BE2C (cell line): Measurements from ENCODE around the gene NOL4L.

Experiments used
- DNase-seq: peaks from one replicate; pipeline ENCODE4 v3.0.0-alpha.2; 2020
- H3K27me3 ChIP-seq: fragments of 250-450 bp; sonication (Bioruptor Pico); 2 replicates; pipeline ENCODE4 v1.5.1; 2020; ENCODE audit warnings: mild to moderate bottlenecking
- H3K36me3 ChIP-seq: fragments of 250-450 bp; sonication (Bioruptor Pico); 2 replicates; pipeline ENCODE4 v1.5.1; 2020; ENCODE audit warnings: mild to moderate bottlenecking
- H3K4me1 ChIP-seq: fragments of 250-450 bp; sonication (Bioruptor Pico); 2 replicates; pipeline ENCODE4 v1.5.1; 2020
- H3K4me3 ChIP-seq: 2 replicates; pipeline ENCODE4 v1.5.1; 2011; ENCODE audit warnings: low read depth, low read length
- H3K9me3 ChIP-seq: fragments of 250-450 bp; sonication (Bioruptor Pico); 2 replicates; pipeline ENCODE4 v1.5.1; 2020
- TF ChIP-seq, protein P1 (sequence below): IDR thresholded peaks from 2 replicates; pipeline ENCODE4 v1.5.1; 2012; ENCODE audit warnings: mild to moderate bottlenecking, low read depth, low read length

The NOL4L gene

DNA sequence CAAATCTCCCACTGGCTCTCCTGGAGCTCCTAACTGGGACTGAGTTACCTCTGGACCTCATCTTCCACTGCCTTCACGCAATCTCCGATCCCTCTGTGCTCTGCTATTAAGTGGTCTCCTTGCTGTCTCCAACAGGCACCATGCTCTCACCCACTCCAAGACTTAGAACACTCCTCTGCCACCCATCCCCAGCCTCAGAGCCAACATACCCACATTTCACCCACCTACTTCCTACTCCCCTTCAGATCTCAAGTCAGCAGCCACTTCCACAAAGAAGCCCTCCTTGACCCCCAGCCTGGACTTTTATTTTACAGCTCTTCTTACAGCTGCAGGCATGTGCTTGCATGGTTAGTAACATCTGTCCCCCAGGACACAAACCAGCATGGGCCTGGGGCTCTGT is 29.6 kb upstream of the NOL4L start:
- H3K36me3 ChIP-seq = no peaks in the 10 kb centered on the region
- TF ChIP-seq, protein P1, sequence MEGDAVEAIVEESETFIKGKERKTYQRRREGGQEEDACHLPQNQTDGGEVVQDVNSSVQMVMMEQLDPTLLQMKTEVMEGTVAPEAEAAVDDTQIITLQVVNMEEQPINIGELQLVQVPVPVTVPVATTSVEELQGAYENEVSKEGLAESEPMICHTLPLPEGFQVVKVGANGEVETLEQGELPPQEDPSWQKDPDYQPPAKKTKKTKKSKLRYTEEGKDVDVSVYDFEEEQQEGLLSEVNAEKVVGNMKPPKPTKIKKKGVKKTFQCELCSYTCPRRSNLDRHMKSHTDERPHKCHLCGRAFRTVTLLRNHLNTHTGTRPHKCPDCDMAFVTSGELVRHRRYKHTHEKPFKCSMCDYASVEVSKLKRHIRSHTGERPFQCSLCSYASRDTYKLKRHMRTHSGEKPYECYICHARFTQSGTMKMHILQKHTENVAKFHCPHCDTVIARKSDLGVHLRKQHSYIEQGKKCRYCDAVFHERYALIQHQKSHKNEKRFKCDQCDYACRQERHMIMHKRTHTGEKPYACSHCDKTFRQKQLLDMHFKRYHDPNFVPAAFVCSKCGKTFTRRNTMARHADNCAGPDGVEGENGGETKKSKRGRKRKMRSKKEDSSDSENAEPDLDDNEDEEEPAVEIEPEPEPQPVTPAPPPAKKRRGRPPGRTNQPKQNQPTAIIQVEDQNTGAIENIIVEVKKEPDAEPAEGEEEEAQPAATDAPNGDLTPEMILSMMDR = no peak
- no peak for DNase-seq
- H3K4me1 ChIP-seq = no peaks in the 10 kb centered on the region
- H3K4me3 ChIP-seq = no peak overlapping the region
- H3K27me3 ChIP-seq = no peaks in the 10 kb centered on the region
- H3K9me3 ChIP-seq = no peaks in the 10 kb centered on the region

DNA sequence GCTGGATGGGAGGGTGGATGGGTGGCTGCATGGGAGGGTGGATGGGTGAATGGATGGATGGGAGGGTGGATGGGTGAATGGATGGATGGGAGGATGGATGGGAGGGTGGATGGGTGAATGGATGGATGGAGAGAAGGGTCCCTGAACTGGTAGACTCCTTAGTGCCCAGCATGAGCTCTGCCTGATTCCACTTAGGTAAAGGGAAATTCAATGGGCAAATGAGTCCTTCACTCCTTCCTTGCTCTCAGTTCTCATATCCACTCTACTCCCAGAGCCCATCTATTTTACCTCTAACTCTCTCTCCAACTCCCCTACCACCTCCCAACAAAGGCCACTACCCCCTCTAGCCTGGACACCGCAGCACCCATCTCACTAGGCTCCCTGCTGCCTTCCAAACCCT is 29.2 kb upstream of the NOL4L start:
- Histone ChIP-seq H3K4me1 (no peaks in the 10 kb centered on the region), H3K4me3 (no peak overlapping the region), H3K9me3 (no peaks in the 10 kb centered on the region), H3K36me3 (no peaks in the 10 kb centered on the region), H3K27me3 (no peaks in the 10 kb centered on the region)
- DNase-seq = no peak
- TF ChIP-seq, protein P1 = no peak

DNA sequence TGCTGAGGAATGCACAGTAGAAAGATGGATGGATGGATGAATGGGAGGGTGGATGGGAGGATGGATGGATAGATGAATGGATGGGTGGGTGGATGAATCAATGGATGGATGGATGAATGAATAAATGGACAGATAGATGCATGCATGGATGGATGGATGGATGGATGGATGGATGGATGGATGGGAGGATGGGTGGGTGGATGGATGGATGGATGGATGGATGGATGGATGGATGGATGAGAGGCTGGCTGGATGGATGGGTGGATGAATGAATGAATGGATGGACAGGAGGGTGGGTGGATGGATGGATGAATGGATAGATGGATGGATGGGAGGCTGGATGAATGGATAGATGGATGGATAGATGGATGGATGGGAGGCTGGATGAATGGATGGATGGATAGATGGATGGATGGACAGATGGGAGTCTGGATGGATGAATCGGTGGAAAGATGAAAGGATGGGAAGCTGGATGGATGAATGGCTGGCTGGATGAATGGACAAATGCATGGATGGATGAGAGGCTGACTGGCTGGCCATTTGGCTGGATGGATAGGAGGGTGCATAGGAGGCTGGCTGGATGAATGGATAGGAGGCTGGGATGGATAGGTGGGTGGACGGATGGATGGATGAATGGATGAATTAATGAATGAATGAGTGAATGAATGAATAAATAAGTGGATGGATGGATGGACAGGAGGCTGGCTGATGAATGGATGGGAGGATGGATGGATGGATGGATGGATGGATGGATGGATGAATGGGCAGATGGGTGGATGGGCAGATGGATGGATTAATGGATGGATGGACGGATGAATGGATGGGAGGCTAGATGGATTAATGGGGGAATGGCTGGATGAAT is 28.3 kb upstream of the NOL4L start:
- no peaks in the 10 kb centered on the region for H3K27me3 ChIP-seq
- H3K4me3 ChIP-seq = no peak overlapping the region
- DNase-seq = no peak
- no peaks in the 10 kb centered on the region for H3K36me3 ChIP-seq
- no peaks in the 10 kb centered on the region for H3K9me3 ChIP-seq
- H3K4me1 ChIP-seq = no peaks in the 10 kb centered on the region
- TF ChIP-seq, protein P1 = no peak

DNA sequence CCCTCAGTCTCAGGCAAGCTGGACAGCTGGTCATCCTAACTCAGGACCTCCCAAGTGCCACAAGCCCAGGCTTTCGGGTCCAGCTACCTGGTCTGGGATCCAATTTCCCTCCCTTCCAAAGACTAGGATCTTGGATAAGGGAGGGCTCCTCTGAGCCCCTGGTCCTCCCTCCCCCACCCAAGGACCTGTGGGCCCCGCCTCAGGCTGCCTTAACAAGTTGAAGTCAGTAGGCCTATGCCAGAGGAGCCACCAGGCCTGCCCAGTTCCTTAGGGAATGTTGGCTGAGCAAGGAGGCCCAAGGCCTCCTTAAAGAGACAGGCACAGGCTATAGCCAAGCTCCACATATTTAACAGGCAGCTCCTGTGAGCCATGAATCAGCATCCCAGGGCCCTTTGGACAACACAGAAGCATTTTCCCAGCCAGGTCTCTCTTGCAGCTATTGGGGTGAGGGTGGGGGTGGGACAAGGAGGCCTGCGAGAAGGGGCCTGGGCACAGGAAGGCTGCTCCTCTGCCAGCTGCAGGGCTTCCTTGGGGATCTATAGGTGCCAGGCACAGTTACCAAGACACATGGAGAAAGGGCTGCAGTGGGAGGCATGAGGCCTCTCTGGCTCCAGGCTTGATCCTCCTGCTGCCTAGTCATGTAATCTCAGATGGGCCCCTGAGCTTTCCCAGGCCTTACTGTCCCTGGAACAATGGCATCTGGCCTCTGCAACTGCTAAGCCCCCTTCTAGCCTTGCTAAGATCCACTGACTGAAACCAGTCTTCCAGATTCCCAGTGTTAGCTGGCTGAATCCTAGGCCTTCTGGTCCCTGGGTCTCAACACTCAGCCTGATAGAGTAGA is 27.4 kb upstream of the NOL4L start:
- H3K27me3 ChIP-seq = no peaks in the 10 kb centered on the region
- H3K9me3 ChIP-seq = no peaks in the 10 kb centered on the region
- DNase-seq = no peak
- no peak overlapping the region for H3K4me3 ChIP-seq
- no peaks in the 10 kb centered on the region for H3K4me1 ChIP-seq
- TF ChIP-seq, protein P1 = no peak
- no peaks in the 10 kb centered on the region for H3K36me3 ChIP-seq

DNA sequence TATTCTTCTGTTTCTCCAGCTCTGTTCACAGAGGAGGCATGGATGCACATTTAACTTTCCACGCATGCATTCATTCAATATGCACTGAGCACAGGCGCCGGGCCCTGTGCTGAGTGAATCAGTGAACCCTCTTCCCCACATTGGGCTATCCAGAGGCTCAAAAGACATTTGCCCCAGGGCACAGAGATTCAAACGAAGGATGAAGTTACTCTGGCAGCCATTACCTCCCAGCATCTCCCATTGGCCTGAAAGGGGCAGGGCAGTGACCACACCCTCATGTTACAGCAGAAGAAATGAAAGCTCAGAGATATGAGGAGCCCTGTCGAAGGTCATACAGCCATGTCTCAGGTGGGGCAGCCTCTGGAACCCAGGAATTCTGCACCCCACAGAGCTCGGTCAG is 26.7 kb upstream of the NOL4L start:
- Histone ChIP-seq H3K9me3 (no peaks in the 10 kb centered on the region), H3K4me1 (no peaks in the 10 kb centered on the region), H3K27me3 (no peaks in the 10 kb centered on the region), H3K4me3 (no peak overlapping the region), H3K36me3 (no peaks in the 10 kb centered on the region)
- DNase-seq = no peak
- TF ChIP-seq, protein P1 = no peak

DNA sequence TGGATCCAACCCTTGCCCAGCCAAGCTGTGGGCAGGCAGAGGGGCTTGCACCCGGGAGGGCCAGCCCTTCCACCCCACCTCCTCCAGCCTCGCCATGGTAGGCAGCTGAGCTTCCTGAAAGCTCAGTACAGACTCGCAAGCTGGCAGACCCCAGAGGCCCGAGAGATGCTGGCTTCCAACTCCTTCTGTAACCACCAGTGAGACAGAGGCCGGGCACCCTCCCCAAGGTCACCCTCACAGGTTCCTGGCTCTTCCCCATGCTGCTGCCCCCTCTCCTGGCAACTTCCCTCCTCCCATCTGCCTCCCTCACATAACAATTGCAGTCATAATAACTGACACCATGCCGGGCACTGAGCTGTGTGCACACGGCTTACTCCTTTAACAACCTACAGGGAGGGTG is 26.2 kb upstream of the NOL4L start:
- no peaks in the 10 kb centered on the region for H3K4me1 ChIP-seq
- no peaks in the 10 kb centered on the region for H3K36me3 ChIP-seq
- H3K9me3 ChIP-seq = no peaks in the 10 kb centered on the region
- no peak overlapping the region for H3K4me3 ChIP-seq
- no peaks in the 10 kb centered on the region for H3K27me3 ChIP-seq
- no peak for DNase-seq
- TF ChIP-seq, protein P1 = no peak
